K562 (cell line): ENCODE measurements around the gene DOLPP1. TPM values are rescaled to one million over a fixed set of nuclear protein-coding genes. Genes with fewer than 3 reads are reported as not detected.

Experiments
- CBFA2T3 ChIP-seq: fragments of 450-650 bp; IDR thresholded peaks from 2 replicates; pipeline ENCODE4 v1.6.1; 2017
- CBX3 ChIP-seq, 2 experiments: IDR thresholded peaks; 1 replicate in 1 of 2; 2 replicates in 1 of 2; pipeline ENCODE4 v1.6.1; 2012; ENCODE audit warnings: inconsistent platforms in 2 of 2, low read length in 2 of 2, borderline replicate concordance in 1 of 2, control low read depth in 1 of 2
- CC2D1A ChIP-seq: fragments of 450-650 bp; IDR thresholded peaks from 2 replicates; pipeline ENCODE4 v1.6.1; 2017; ENCODE audit warnings: mild to moderate bottlenecking
- DPF2 ChIP-seq: fragments of 450-650 bp; IDR thresholded peaks from 2 replicates; pipeline ENCODE4 v1.6.1; 2016
- ESRRB ChIP-seq: fragments of 250-450 bp; sonication (Bioruptor Pico); IDR thresholded peaks from 2 replicates; pipeline ENCODE4 v1.5.0; 2020; ENCODE audit warnings: mild to moderate bottlenecking, moderate library complexity, borderline replicate concordance
- FOSL1 ChIP-seq: fragments of 200-800 bp; sonication (Bioruptor generic); conservative IDR thresholded peaks from 2 replicates; pipeline ENCODE4 v1.6.1; 2016; ENCODE audit warnings: missing genetic modification characterization, missing compliant biosample characterization
- HNRNPH1 ChIP-seq: fragments of 200-400 bp; formaldehyde crosslinking; optimal IDR thresholded peaks from 2 replicates; pipeline ENCODE3; 2017; ENCODE audit warnings: low read depth, mild to moderate bottlenecking, low read length, moderate library complexity
- ID3 ChIP-seq, 2 experiments: fragments of 250-450 bp in 1 of 2; fragments of 450-650 bp in 1 of 2; sonication (Bioruptor Pico) in 1 of 2; IDR thresholded peaks; 2 replicates each; pipeline versions ENCODE4 v1.6.1 to v1.8.0; 2016 to 2021; ENCODE audit warnings: mild to moderate bottlenecking in 2 of 2, moderate library complexity in 2 of 2, missing compliant biosample characterization in 1 of 2, missing genetic modification characterization in 1 of 2
- NR2C2 ChIP-seq, 2 experiments: fragments of 200-800 bp in 1 of 2; sonication (Bioruptor generic) in 1 of 2; sonication (generic) in 1 of 2; formaldehyde crosslinking in 1 of 2; IDR thresholded peaks; 2 replicates each; pipeline versions ENCODE4 v1.6.1 to v1.8.0; 2016 to 2022; ENCODE audit warnings: mild to moderate bottlenecking in 1 of 2, missing compliant biosample characterization in 1 of 2, missing genetic modification characterization in 1 of 2, missing genetic modification reagents in 1 of 2
- RCOR1 ChIP-seq, 2 experiments: IDR thresholded peaks; 2 replicates each; pipeline ENCODE4 v1.6.1; 2012; ENCODE audit warnings: low read depth in 2 of 2, low read length in 2 of 2, borderline replicate concordance in 1 of 2, improper control_type of control experiment in 1 of 2
- SMARCA4 ChIP-seq: fragments of 450-650 bp; IDR thresholded peaks from 2 replicates; pipeline ENCODE4 v1.6.1; 2016
- TCFL5 ChIP-seq: fragments of 250-450 bp; sonication (Bioruptor Pico); conservative IDR thresholded peaks from 2 replicates; pipeline ENCODE4 v1.6.1; 2021; ENCODE audit warnings: mild to moderate bottlenecking, moderate library complexity, matching md5 sums
- THAP7 ChIP-seq: fragments of 250-450 bp; sonication (Bioruptor Pico); IDR thresholded peaks from 2 replicates; pipeline ENCODE4 v1.5.0; 2021
- ZEB2 ChIP-seq: fragments of 450-650 bp; IDR thresholded peaks from 2 replicates; pipeline ENCODE4 v1.6.1; 2016
- ZNF592 ChIP-seq: fragments of 450-650 bp; IDR thresholded peaks from 2 replicates; pipeline ENCODE4 v1.6.1; 2017; ENCODE audit warnings: antibody characterized with exemption, mild to moderate bottlenecking
- ZNF695 ChIP-seq: fragments of 450-650 bp; formaldehyde crosslinking; IDR thresholded peaks from 2 replicates; pipeline ENCODE4 v1.4.0; 2020; ENCODE audit warnings: mild to moderate bottlenecking, moderate library complexity
- polyA plus RNA-seq, 8 experiments: library from polyadenylated mRNA; depleted of rRNA in 4 of 8; stranded (reverse) in 5 of 8; unstranded in 3 of 8; fragments of >200 nt; fragmentation: Nextera tagmentation in 2 of 8; fragmentation: Illumina TruSeq in 1 of 8; extraction: Ambion mirVana in 2 of 8; extraction: Trizol in 1 of 8; gene quantifications; 2 replicates each; pipeline versions ENCODE4 v1.2.1 to v1.2.3, GENCODE V29; 2011 to 2014; ENCODE audit warnings: inconsistent platforms in 1 of 8, missing spikeins in 1 of 8
- total RNA-seq, 7 experiments: library from RNA; depleted of rRNA in 6 of 7; stranded (reverse); fragments of >200 nt in 6 of 7; fragmentation: Illumina TruSeq in 2 of 7; extraction: Trizol in 2 of 7; gene quantifications; 2 replicates each; pipeline versions ENCODE4 v1.2.1 to v1.2.3, GENCODE V29; 2011 to 2021; ENCODE audit warnings: low replicate concordance in 1 of 7
- TF ChIP-seq, protein P1 (sequence below): fragments of 450-650 bp; formaldehyde crosslinking; IDR thresholded peaks from 2 replicates; pipeline ENCODE4 v1.4.0; 2020; ENCODE audit warnings: mild to moderate bottlenecking, moderate library complexity
- TF ChIP-seq, protein P2 (sequence below): fragments of 250-450 bp; sonication (Bioruptor Pico); IDR thresholded peaks from 2 replicates; pipeline ENCODE4 v1.8.0; 2022; ENCODE audit warnings: inconsistent platforms
- TF ChIP-seq, protein P3 (sequence below): sonication (generic); formaldehyde crosslinking; IDR thresholded peaks from 2 replicates; pipeline ENCODE4 v1.8.1; 2022; ENCODE audit warnings: missing genetic modification reagents

Gene DOLPP1
- total and polyA plus RNA-seq, 9 of the 15 experiments (the other 6 are each of a cell fraction or from before 2014, with no cell fraction given) = 3.0 to 39.8 (median 30.5) TPM

DNA sequence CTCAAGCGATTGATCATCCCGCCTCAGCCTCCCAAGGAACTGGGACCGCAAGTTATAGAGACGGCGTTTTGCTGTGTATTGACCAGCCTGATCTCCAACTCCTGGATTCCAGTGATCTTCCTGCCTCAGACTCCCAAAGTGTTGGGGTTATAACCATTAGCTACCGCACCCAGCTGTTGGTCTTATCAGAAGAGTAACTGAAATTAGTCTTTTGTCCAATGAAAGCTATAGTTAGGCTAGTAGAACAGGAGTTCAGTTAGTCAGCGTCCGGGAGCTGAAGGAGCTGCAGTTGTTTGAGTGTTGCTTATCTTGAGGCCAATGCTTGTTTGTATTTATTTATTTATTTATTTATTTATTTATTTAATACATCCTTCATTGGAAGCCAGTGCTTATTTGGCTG, 47.7 kb upstream of the DOLPP1 start (continued):
- TF ChIP-seq, protein P1, sequence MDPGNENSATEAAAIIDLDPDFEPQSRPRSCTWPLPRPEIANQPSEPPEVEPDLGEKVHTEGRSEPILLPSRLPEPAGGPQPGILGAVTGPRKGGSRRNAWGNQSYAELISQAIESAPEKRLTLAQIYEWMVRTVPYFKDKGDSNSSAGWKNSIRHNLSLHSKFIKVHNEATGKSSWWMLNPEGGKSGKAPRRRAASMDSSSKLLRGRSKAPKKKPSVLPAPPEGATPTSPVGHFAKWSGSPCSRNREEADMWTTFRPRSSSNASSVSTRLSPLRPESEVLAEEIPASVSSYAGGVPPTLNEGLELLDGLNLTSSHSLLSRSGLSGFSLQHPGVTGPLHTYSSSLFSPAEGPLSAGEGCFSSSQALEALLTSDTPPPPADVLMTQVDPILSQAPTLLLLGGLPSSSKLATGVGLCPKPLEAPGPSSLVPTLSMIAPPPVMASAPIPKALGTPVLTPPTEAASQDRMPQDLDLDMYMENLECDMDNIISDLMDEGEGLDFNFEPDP (CRISPR knock-in tag) = no peak
- TF ChIP-seq ZNF592 (0 out of 2 replicates have a peak, but pooled peaks have one; percentile 28), DPF2 (no peak; the same call in 1 of the 2 replicates), RCOR1 (IDR thresholded peaks at IDR 0.05; ENCODE audit: borderline replicate concordance in 1 of 2, low read depth in 2 of 2, low read length in 2 of 2) (0 out of 4 replicates have a peak, but pooled peaks of 1 of the 2 experiments have one; percentile 3), CBFA2T3 (peak; percentile 54), THAP7 (CRISPR knock-in tag) (no peak), HNRNPH1 (no peak), ZNF695 (CRISPR knock-in tag) (no peak), ID3 (CRISPR knock-in tag; IDR thresholded peaks at IDR 0.05) (no peak), ID3 (tag; IDR thresholded peaks at IDR 0.05) (no peak), TCFL5 (no peak), NR2C2 (CRISPR knock-in tag; IDR thresholded peaks at IDR 0.05) (no peak), NR2C2 (tag; IDR thresholded peaks at IDR 0.05) (no peak), CBX3 (IDR thresholded peaks at IDR 0.05; ENCODE audit: borderline replicate concordance in 1 of 2, low read length in 2 of 2) (no peak), SMARCA4 (peak; percentile 57), FOSL1 (tag) (peak; percentile 47), CC2D1A (no peak), ZEB2 (no peak), ESRRB (CRISPR knock-in tag) (no peak)
- TF ChIP-seq, protein P2, sequence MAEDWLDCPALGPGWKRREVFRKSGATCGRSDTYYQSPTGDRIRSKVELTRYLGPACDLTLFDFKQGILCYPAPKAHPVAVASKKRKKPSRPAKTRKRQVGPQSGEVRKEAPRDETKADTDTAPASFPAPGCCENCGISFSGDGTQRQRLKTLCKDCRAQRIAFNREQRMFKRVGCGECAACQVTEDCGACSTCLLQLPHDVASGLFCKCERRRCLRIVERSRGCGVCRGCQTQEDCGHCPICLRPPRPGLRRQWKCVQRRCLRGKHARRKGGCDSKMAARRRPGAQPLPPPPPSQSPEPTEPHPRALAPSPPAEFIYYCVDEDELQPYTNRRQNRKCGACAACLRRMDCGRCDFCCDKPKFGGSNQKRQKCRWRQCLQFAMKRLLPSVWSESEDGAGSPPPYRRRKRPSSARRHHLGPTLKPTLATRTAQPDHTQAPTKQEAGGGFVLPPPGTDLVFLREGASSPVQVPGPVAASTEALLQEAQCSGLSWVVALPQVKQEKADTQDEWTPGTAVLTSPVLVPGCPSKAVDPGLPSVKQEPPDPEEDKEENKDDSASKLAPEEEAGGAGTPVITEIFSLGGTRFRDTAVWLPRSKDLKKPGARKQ = no peak
- TF ChIP-seq, protein P3, sequence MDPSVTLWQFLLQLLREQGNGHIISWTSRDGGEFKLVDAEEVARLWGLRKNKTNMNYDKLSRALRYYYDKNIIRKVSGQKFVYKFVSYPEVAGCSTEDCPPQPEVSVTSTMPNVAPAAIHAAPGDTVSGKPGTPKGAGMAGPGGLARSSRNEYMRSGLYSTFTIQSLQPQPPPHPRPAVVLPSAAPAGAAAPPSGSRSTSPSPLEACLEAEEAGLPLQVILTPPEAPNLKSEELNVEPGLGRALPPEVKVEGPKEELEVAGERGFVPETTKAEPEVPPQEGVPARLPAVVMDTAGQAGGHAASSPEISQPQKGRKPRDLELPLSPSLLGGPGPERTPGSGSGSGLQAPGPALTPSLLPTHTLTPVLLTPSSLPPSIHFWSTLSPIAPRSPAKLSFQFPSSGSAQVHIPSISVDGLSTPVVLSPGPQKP (CRISPR knock-in tag) = no peak
